Cortex of kidney (tissue), 1 donor: Measurements from ENCODE around the gene SYTL3.

ENCODE experiments used
- DNase-seq: peaks from one replicate; lab custom pipeline; 2025; lab: John Stamatoyannopoulos, UW

The SYTL3 gene

DNA sequence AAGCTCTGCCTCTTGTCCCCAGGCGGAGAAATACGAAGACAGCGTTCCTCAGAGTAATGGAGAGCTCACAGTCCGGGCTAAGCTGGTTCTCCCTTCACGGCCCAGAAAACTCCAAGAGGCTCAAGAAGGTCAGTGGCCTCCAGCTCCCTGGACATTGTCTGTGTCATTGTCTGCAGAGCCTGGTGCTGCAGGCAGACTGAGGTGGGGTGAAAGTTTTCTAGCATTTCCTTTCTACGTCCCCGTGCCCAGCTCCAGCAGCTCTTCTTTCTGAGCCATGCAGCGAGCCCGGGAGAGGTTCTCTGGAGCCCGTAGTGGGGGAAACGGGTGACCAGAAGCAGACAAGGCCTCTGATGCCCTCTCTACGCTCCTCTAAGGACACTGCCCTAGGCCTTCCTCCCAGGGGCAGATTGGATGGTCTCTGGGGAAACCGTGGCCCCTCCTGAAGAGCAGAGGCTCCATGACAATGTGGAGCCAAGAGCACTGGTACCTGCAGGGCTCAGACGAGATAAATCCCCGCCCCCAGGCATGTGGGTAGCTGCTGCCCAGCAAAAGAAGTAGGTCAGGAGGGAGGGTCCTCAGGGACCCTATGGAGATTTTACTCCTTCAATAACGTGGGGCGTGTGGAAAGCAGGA is 110.9 kb downstream of the SYTL3 start:
- DNase-seq, result no peak

DNA sequence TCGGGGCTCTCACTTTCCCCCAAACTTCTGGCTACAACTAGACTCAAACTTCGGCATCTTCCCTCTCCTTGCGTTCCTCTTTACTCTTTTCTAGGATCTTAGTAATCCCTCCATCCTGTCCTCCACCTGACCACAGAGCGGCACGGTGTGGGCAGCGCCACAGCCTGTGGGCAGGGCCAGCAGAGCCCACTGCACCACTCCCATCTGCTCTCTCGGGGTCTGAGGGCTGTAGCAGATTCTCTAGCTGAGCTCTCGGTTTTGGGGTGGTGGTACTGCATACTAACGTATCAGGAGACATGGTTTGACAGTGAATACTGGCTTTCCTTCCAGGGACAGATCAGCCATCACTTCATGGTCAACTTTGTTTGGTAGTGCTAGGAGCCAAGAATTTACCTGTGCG is 111.9 kb downstream of the SYTL3 start:
- no peak for DNase-seq

DNA sequence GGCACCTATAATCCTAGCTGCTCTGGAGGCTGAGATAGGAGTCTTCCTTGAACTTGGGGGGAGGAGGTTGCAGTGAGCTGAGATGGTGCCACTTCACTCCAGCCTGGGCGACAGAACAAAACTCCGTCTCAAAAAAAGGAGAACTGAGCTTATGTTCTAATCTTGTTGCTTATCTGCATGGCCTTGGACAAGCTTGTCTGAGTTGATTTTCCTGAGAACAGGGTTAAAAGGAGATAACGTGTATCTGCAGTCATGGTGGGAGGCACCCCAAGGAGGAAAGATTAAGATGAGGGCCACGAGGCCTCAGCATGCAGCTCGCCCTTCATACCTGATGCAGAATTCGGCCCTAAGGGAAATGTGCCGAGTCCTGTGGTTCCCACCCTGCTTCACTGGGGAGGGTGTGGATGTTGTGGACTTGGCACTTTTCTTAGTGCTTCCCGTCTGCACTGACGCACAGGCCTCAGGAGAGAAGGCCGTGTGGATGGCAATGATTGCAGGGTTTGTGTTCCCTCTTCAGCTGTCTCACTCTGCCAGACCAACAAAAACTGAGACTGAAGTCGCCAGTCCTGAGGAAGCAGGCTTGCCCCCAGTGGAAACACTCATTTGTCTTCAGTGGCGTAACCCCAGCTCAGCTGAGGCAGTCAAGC is 113.1 kb downstream of the SYTL3 start:
- no peak for DNase-seq

DNA sequence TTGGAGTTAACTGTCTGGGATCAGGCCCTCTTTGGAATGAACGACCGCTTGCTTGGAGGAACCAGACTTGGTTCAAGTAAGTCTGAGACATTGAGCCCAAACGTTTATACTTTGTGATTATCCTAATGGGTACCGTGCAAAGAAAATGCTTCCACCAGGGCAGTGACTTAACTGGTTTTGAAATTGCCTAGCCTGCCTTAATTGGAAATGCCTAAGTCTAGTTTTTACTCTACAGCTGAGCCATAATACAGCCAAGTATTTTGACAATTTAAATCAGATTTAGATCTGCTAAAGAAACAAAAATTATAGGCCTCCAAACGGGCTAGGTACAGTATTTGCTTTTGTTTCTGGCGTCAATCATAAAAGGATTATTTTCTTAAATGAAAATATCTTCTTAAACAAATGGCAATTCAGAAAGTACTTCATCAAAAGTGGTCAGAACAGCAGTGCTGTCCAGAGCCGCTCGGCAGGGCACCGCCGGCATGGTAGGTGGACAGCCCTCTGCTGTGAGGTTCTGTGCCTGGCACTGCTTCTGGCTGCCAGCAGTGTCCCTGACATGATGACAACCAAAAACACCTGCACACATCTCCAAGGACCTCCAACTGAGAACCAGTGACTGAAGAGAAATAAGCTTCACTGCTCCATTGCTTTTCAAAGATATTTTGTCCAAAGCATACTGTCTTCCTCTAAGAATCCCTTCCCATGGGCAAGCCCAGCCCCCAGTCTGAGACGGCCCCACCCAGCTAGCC is 113.8 kb downstream of the SYTL3 start:
- DNase-seq, result no peak

DNA sequence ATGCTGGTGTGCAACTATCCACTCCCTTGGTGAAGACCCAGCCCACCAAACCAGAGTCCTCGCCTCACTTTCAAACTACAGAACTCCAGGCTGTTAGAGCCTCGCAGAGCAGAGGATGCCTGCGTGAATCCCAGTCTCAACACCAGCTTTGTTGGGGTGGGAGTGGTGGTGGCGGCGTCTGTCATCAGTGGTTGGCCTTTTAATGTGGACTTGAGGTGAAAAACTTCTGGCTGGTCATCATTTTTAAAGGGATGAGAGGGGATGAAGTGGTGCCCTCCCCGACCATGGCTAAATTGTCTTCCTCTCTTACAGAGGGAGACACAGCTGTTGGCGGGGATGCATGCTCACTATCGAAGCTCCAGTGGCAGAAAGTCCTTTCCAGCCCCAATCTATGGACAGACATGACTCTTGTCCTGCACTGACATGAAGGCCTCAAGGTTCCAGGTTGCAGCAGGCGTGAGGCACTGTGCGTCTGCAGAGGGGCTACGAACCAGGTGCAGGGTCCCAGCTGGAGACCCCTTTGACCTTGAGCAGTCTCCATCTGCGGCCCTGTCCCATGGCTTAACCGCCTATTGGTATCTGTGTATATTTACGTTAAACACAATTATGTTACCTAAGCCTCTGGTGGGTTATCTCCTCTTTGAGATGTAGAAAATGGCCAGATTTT is 114.5 kb downstream of the SYTL3 start:
- no peak for DNase-seq

- no peak for DNase-seq
Observed at GRCh38 chr6:158764926-158765325, 115.1 kb downstream of the SYTL3 start.

GRCh38 chr6:158765499-158766068 is 115.7 kb downstream of the SYTL3 start:
- no peak for DNase-seq

- DNase-seq, result no peak
Observed at GRCh38 chr6:158766621-158767455, 117.0 kb downstream of the SYTL3 start.

- DNase-seq, result no peak
Observed at GRCh38 chr6:158767709-158768108, 117.9 kb downstream of the SYTL3 start.

DNA sequence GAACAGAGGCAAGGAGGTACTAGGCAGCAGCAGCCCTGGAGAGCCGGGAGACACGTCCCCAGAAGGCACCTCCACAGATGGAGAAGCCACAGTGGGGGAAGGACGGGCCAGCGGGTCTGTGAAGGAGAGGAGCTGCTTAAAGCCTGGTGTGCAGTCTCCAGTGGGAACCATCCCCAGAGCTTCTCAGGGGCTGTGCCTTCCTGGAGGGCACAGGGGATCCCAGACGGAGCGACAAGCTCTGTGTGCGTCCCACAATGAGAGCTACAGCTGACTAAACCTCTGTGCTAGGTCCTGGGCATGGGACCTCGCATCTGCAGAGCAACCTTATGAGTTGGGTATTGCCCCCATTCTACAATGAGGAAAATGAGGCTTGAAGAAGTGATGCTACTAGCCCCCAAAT is 118.6 kb downstream of the SYTL3 start:
- no peak for DNase-seq

DNA sequence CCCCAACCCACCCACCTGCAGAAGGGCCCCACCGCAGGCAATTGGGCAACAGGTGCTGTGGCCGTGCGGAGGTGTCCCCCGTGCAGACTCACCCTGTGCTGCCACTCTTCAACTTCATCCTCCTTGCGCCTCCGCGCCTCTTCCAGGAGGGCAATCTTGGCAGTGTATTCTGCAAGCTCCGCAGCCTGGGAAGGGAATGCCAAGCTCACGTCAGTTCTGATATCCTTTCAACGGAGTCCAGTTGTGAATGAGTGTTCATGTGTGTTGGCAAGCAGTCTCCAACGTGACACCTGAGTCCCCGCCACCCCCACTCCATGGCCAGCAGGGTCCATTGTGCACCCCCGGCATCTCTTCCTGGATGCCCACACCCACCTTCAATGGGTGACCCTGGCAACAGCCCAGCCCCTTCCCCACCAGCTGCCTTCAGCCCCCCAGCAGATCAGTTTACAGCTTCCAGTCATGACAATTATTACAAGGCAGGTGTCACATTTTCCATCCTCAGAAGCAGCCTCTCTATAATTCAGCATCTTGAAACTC is 119.4 kb downstream of the SYTL3 start:
- DNase-seq, result no peak

GRCh38 chr6:158769771-158770432 is 120.0 kb downstream of the SYTL3 start:
- DNase-seq, result no peak

DNA sequence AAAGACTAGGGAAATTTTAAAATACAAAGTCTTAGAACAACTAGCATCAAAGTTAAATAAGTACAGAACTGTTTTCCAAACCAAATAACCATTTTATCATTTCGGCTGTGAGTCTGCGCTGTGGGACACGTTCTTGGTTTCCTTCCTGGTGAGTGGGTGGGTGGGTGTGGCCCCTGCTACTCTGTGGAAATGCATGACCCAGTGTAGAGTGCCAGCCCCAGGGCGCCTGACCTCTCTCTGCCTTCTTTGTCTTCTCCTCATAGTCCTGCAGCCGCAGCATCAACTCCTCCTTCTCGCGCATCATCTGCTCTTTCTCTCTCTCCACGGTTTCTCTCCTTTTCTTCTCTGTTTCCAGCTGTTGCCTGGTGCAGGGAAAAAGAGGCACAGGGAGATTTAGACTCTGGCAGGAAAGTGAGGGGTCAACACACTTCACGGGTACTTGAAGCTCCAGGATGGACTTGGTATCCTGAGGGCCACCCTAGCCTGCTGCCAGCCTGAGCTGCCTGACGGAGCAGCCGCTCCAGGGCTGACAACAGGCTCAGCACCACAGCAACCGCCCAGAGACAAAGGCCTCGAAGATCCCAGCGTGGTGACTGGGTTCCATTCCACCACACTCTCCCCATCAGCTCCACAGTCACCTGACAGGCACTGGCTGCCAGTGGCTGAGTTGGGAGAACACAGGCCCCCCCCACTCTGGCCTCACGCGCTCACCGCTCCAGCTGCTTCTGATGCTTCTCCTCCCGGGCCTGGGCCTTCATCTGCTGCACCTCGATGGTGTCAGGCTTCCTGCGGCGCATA is 120.9 kb downstream of the SYTL3 start:
- DNase-seq, result no peak

GRCh38 chr6:158771399-158772152 is 121.7 kb downstream of the SYTL3 start:
- no peak for DNase-seq

DNA sequence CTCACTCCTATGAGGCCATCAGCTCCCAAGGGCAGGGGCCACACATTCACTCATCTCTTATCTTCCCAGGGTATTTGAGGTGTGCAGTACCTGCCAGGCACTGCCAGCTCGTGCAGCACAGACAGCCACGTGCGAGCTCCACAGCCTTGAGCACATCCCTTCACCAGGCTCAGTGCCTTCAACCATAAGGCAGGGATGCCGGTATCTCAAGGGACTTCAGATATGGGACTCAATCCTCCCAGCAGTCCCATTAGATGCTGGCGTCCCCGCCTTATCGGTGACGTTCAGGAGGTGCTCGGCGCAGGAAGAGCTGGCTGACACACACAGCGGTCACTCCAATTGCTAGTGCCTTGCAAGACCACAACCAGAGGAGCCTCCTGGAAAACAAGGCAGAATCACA is 122.3 kb downstream of the SYTL3 start:
- DNase-seq, result no peak

GRCh38 chr6:158772851-158773371 is 123.1 kb downstream of the SYTL3 start:
- no peak for DNase-seq

DNA sequence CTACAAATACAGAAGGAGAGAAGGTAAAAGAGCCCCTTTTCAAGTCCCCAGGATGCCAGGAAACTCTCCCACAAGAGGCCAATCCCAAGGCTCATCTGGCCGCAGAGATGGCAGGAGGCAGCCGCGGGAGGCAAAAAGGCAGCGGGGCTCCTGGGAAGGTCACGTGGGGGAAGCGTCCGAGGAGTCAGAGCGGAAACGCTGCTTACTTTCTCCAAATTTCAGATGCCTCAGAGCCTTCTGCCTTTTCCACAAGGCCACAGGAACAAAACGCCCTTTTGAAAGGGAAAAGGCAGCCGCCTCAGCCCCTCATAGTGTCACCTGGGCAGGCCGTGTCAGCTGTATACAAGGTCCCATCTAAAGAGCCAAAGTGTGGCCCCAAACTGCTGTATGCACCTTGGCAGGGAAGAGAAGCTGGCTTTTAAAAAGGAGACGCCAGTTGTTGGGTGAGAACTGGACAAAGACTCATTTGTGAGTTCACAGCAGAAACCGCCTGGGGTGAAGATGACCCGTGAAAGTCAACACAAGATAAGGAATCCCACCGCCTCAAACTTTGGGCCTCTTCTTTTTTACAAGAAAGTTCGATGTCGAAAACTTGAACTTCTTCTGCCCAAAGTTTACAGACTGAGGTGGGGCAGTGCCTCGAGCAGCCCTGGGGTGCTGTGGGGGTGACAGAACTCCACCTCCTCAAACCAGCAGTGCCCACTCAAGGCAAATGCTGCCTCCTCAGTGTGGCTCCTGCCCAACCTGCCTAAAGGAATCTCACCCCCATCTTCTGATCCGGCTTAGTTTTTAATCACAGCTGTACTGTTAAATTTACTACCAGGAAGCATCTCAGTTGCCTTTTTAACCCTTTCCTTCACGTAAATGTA is 124.0 kb downstream of the SYTL3 start:
- DNase-seq, result no peak
